Measurements from ENCODE around the gene MEF2C.

- TF ChIP-seq POLR2AphosphoS5 (IDR thresholded peaks at IDR 0.05; ENCODE audit: low read depth) (no peak), EZH2phosphoT487 (IDR thresholded peaks at IDR 0.05; ENCODE audit: unreplicated experiment) (no peak), CTCF (conservative IDR thresholded peaks at IDR 0.05; ENCODE audit: low read depth in 2 of 2) (no peak), EZH2 (IDR thresholded peaks at IDR 0.05; ENCODE audit: low read depth, unreplicated experiment) (no peak), REST (IDR thresholded peaks at IDR 0.05; ENCODE audit: unreplicated experiment) (no peak)
Observed at GRCh38 chr5:88882276-88883038, 527 bp downstream of the MEF2C start.
